Right kidney (tissue), 9 donors: ENCODE data around the gene ZKSCAN5.

Experiments used
- DNase-seq: peaks from one replicate; pipeline ENCODE4 v3.0.0-alpha.2; 2016
- long read RNA-seq, 8 donors: transcript quantifications; one replicate each; lab custom pipeline, GENCODE V29; 2026

Gene ZKSCAN5
- long read RNA-seq, donor 1, partial matches to known transcripts: 15 of 15 reads
- long read RNA-seq, donor 1, other reads (novel, unspliced or antisense): 0 of 15 reads
- long read RNA-seq, donor 2: 0 reads
- long read RNA-seq, donor 3: 0 reads
- long read RNA-seq, donor 4, full-length matches to known transcripts: 2 of 2 reads
- long read RNA-seq, donor 4, partial matches to known transcripts: 0 of 2 reads
- long read RNA-seq, donor 4, other reads (novel, unspliced or antisense): 0 of 2 reads
- long read RNA-seq, donor 5, full-length matches to known transcripts: 1 of 1 reads
- long read RNA-seq, donor 5, partial matches to known transcripts: 0 of 1 reads
- long read RNA-seq, donor 5, other reads (novel, unspliced or antisense): 0 of 1 reads
- long read RNA-seq, donor 6, full-length matches to known transcripts: 1 of 1 reads
- long read RNA-seq, donor 6, partial matches to known transcripts: 0 of 1 reads
- long read RNA-seq, donor 6, other reads (novel, unspliced or antisense): 0 of 1 reads
- long read RNA-seq, donor 7, full-length matches to known transcripts: 2 of 10 reads
- long read RNA-seq, donor 7, partial matches to known transcripts: 8 of 10 reads
- long read RNA-seq, donor 7, other reads (novel, unspliced or antisense): 0 of 10 reads
- long read RNA-seq, donor 8, partial matches to known transcripts: 8 of 8 reads
- long read RNA-seq, donor 8, other reads (novel, unspliced or antisense): 0 of 8 reads

DNA sequence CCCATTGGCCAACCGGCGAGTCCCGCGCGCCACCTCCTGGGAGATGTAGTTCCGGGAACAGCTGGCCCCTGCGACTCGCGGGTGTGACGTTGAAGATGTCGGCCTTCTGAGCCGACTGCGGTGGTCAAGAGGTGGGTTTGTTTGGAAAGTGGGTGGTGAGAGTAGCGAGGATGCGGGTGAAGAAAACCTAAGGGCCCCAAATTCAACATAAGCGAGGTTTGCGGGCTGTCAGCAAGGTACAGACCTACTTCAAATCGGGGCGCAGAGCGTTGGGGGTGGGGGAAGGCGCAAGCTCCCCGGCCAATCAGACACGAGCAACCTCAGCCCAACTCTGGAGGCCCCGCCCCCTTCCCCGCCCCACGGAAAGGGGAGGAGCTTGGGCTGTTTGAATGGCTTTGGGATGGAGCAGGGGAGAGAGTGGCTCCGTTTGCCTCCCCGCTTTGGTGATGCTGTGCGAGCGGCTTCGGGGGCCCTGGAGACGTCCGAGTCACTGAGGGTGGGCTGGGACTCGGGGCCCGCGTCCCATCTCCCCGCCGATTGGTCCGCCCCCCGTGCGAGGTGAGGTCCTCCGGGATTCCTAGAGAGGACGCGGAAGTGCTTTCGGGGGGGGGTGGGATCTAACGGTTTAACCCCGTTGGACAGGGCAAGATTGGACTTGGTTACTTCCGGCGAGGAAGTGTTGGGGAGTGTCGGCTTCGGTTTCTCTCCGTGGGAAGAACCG, at the start of gene ZKSCAN5:
TSS of gene ZKSCAN5 (plus strand) at position 60 of the 721 bp plus-strand sequence. CDS start 1,383 bp downstream, outside the sequence.
- DNase-seq: peak; percentile 100

DNA sequence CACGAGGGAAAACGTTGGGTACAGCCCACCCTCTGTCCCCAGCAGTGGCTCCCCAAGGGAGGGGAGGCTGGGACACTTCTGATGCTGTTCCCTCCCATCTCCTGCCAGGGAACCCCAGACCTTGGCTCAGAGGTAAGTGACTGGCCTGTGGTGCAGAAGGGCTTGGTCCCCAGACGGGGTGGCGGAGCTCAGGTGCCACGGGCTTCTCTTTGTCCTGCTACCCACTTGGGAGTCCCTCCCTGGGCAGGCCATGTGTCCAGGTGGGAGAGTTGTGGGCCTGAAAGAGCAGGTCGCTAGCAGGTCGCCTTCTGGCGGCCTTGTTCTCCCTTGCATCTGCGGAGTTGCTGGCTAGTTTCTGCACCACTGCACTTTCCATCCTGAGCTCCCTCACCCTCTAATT, 48.6 kb upstream of the ZKSCAN5 start:
- DNase-seq: no peak

DNA sequence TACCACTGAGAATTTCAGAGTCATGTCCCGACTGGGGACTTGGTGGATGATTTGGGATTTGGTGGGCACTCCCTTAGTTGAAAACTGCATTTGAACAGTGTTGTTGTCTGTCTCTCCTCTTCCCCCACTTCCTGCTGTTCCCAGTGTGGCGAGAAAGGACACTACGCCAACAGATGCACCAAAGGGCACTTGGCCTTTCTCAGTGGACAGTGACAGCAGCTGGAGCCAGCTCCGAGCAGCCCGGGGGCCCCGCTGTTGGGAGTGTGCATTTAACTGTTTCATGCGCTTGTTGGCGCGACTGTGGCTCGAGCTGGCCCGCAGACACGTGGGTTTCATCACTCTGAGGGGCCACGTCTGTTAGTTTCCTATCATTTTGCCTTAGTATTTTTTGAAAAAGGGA, 48.2 kb upstream of the ZKSCAN5 start:
- DNase-seq: no peak

DNA sequence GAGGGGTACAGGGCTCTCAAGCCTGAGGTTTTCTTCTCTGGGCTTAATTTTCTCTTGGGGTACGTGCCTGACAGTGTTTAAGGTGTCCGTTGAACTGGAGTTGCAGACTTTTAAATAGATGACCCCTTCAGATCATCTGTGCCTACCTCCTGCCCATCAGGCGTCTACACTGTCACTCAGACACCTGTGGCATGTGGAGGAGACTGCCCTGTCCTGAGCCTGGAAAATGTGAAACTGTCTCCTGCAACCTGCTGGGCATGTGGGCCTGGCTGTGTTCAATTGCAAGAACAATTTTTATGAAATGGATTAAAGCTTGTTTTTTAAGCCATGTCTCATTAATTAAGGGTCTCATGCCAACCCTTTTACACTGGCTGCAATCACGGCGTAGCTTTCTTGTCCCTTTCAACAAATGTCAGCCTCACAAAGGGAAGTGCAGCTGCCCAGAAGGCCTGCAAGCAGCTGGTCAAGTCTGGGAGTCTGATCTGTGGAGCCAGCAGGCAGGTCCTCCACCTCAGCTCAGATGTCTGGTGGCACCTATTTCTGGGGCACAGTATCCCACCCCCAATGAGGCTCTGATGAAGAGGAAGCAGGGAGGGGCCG, 47.3 kb upstream of the ZKSCAN5 start:
- DNase-seq: no peak

DNA sequence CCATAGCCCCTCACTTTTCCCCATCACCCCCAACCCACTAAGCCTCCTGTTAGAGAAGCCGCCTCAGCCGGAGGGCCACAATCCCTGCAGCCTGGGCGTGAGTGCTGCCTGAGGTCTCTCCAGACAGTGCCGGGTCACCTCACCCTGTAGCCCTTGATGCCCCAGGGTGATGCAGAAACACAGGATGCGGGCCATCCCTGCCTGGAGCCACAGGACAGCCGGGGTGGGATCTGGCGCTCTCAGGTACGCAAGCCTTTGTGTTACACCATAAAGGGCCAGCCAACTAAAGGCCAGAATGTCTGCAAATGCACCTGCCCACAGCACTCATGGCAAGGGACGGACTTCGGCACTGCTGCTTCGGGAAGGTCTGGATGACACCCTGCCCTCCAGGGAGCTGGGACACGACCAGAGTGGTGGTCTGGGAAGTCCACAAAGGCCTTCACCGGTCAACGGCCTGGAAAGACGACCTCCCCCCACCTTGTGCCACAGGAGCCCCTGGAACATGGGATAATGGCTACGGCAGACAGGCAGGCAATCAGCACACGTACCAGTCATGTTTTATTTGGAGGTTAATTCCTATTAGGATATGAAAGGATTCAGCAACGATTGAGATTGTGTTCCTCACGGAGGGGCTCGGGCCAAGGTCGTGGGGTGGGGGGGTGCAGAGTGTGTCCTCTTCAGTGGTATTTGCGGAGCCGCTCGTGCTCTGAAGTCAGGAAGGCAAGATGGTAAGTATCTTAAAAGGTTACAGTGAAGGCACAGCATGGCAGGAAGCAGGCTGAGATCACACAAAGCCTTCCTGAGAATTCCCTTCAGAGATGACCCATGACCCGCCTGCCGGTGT, 46.6 kb upstream of the ZKSCAN5 start:
- DNase-seq: no peak

DNA sequence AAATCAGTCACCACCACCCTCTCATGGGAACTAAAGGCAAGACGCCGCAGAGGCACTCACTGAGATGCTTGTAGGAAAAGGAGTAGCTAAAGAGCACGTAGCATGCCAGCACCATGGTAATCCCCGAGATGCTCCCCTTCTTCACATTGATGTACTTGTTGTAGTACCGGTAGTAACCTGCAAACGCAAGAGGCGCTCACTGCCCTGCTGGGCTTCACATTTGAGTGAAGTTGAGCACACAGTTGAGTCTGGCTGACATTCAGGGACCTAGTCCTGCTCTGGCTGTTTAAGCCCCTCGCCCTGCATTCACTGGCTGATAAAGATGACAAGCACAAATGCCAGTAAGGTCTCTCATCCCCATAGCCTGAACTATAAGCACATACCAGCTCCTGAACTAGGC, 45.4 kb upstream of the ZKSCAN5 start:
- no peak for DNase-seq

DNA sequence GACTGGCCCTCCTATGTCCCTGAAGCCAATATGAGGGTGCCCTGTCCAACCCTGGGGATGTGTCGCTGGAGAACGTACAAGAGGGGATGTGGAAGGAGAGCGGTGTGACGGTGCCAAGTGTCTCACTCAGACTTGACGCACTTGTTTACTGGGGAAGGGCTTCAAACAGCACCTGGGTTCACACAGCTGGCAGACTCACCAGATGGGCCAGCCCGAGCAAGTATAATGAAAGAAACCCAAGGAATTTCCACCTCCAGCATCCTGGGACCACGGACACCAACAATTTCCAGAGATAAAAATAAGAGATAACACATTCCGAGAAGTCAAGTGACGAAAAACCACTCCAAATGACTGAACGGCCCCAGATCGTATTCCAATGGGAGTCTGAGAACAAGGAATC, 43.8 kb upstream of the ZKSCAN5 start:
- DNase-seq: no peak

DNA sequence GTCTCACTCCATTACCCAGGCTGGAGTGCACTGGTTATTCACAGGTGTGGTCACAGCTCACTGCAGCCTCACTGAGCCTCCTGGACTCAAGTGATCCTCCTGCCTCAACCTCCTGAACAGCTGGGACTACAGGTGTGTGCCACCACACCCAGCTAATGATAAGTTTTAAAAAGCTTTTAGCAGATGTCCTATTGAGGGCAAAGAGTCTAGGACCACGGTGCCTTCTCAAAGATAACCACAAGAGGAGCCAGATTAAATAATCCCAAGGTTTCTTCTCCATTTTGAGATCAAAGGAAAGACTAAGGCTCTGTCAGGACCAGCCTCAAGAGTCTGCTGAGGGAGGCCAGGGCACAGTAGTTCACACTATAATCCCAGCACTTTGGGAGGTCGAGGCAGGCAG, 43.2 kb upstream of the ZKSCAN5 start:
- DNase-seq: no peak

DNA sequence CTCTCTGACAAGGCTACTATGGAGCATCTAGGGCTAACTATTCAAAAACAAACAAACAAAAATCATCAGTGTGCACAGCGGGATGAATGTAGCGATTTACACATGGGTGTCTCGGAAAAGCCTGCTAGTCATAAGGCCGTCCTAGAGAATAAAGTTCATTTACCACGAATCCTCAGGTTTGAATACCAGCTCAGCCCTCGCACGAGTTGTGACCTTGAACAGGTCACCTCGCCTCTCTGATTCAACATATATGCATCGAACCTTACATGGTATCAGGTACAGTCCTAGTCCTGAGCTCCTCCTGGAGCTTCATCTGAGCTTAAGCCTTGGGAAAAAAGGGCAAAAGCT, 39.1 kb upstream of the ZKSCAN5 start:
- no peak for DNase-seq

DNA sequence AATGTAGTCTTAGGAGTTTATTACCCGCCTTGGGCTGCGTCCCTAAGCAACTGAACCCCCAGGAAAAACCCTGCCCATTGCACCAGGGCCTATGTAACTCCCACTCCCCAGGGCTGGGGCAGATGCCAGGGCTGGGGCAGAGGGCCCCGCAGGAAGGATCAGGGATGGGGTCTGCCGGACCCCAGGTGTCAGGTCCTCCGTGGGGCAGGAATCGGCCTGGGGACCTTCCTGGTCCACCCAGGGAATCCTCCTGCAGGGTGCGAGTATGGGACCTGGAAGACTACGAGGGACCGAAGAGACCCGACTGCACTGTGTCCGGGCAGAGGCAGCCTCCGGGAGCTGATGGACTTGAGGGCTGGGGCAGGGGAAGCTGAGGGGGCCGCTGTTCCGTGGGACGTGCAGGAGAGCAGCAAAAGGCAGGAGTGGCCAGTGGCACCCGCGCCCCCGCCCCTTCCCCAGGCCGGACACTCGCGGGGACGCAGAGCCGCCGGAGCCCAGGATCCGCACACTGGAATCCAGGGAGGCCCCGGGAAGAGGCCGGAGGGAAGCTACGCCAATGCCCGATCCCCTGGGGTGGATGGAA, 36.0 kb upstream of the ZKSCAN5 start:
- DNase-seq: no peak

DNA sequence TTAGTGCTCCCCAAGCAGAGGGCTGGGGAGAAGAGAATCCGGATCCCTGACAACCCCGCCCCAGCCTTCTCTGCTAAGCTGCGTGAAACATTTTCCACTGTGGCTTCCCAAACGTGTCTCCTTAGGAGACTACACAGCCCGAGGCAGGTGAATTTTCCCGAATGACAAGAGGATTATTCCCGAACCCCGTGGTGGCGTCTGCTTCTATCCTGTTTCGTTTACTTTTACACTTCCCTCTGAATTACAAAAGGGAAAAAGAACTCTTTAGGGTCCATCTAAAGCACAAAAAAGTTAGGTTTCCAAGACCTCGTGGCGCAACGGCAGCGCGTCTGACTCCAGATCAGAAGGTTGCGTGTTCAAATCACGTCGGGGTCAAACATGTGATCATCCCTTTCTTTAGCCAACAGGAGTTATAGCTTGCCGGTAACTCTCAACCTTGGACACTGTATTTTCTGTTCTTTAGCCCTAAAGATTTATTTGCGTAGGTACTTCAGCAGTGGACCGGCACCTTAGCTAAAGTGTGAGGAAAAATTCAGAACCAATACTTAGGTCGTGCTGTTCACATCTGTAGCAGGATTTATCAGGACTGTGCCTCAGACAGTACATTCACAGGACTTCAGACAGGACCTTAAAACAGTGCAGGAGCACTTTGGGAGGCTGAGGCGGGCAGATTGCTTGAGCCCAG, 34.9 kb upstream of the ZKSCAN5 start:
- DNase-seq: no peak

DNA sequence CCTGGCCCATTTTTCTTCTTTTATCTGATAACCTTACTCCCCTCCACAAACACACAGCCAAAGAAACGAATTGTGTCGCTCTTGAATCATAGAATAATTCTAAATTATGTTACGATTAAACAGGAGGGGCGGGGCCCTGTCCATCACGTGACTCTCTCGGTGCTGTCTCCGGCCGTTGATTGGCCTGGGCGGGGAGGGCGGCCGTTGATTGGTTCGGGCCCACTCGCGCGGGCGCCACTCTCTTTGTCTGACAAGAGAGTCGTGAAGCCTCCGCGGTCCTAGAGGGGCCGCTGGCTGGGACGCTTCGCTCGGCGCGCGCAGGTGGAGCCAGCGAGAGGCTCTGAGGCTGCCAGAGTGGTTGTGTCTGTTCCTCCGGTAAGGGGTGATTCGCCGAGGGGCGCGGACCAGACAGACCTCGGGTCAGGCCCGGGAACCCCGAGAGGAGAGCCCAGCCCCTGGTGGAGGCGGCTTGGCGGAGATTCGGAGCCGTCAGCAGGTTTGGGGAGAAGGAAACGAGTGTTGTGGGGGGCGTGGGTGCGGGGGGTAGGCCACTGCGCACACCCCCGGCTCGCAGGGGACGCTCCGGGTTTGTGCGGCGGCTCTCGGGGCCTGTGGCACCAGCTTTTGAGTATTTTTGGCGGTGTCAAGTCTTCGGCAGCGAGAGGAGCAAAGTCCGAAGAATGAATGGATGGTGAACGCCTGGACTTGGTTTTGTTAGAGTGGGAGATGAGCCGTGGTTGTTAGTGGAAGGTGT, 31.7 kb upstream of the ZKSCAN5 start, which contains the start of gene ZNF789:
TSS of gene ZNF789 (plus strand) at position 330 of the 754 bp plus-strand sequence. CDS start 3,567 bp downstream, outside the sequence.
- DNase-seq: peak; percentile 91

DNA sequence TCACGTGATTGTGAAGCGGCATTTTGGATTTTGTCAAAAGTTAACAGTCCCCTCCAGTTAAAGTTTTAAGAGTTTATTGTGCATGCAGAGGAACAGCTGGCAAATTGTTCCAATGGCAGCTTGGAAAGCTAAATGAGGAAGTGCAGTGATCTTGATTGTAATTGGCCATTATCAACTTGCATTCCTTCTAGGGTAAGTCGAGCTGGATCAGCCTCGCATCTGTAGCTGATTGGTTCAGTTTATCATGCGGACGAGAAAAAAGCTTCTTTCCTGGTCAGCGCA, 31.2 kb upstream of the ZKSCAN5 start:
- DNase-seq: no peak

DNA sequence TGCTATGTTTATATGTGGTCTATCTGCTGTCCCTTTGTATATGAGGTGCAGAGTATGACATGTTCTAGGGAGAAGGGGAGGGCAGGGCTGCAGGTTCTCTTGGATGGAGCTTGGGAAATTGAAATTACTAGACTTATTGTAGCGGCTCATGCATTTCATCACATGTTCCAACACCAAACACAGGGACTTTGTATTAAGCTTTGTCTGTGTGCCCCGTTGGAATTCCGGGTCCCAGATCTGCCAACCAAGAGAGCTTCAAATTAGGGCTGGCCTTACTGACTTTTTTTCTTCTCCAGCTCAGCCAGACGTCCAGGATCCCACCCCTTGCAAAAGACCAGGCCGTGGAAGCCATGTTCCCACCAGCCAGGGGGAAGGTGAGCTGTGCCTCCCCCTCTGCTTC, 28.4 kb upstream of the ZKSCAN5 start:
- DNase-seq: no peak

DNA sequence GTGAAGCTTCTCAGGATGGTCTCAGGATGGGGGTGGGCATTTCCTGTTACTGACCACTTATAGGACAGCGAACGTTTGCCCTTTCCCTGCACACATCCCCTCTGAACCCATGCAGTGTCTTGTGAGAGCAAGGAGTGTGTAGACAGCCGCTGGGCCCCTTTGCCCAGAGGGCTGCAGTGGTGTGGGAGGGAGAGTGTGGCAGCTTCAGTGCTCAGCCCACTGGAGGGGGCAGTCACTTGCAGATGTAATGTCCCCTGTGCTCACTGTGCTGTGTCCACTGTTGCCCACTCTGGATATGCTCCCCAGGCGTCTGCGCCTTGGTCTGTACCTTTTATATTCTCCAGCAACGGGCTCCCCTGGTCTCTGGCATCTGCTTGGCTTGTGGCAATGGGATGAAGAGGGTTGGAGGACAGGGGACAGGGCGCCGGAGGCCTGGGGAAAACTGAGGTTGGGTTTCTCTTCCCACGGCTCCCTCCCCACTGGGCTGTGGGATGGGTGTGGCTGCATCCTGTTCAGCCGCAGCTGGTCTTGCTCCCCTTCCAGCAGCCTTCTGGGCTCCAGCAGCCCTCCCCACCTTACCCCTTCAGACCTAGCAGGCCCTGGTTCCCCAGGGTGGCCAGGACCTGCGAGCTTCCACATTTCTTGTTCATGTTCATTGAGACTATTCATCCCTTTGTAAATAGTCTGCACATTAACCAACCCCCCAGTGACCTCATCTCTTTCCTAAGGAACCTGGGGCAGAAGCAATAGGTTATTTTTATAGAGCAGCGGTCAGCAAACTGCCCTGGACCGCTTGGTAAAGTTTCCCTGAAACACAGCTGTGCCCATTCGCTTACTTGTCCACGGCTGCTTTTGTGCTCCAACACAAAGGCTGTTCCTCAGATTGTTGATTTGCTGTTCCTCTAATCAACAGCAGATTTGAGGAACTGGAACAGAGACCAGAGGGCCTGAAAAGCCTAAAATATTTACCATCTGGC, 25.7 kb upstream of the ZKSCAN5 start:
- DNase-seq: no peak

DNA sequence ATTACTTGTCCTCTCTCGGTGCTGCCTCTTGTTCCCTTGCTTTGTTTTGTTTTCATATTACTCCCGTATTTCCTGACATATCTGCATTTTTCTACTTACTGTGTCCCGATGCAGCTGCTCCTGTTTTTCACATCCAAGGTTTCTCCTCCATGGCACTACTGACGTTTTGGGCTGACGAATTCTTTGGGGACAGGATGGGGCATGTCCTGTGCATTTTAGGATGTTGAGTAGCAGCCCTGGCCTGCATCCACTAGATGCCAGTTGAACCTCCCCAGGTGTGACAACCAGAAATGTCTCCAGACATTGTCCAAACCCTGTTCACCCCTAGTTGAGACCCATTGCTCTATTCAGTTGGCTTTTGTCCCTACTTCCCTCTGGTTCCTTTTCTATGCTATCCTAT, 19.4 kb upstream of the ZKSCAN5 start:
- no peak for DNase-seq

DNA sequence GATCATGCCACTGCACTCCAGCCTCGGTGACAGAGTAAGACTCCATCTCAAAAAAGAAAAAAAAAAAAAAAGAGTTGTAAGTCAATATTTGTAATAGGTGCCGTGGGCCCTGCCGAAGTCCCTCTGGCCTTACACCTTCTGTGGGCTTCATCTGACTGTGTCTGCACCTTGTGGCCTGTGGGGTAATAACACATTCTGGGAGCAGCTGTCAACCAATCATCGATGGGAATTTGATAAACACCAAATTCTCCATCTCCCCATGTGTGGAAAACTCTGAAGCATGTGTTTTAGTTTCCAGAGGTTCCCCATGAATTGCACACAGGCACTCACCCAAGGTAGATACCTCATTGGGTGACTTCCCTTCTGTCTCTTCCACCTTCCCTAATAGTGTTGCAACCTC, 15.2 kb upstream of the ZKSCAN5 start:
- DNase-seq: no peak

DNA sequence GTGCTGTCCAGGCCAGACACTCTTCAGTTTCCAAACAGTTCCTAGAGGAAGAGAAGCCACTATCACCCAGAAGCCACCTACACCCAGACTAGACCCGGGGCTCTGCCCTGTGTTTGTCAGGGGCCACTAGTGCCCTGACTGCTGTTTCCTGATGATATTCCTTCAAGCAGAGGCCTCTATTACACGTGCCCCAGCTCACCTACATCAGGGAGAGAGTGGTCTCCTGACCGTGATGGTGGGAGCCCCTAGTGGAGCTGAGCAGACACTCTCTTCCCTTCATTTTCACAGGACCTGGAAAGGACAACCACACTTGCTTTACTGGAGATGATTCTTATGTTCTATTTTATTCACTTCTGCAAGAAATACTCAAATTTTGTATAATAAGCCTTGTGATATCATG, 13.6 kb upstream of the ZKSCAN5 start:
- no peak for DNase-seq

DNA sequence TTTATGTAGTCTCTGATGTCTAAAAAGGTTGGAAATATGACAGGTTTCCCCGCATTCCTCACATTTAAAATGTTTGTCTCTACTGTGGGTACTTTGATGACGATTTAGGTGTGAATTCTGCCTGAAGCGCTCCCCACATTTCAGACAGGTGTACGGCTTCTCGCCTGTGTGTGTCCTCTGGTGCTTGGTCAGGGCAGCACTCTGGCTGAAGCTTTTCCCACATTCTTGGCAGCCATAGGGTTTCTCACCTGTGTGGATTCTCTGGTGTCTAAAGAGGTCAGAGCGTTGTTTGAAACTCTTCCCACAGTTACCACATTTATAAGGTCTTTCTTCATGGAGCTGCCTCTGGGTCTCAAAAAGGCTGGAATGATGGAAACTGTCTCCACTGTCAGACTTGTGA, 10.6 kb upstream of the ZKSCAN5 start:
- no peak for DNase-seq
